BLaER1 treated with 17β-estradiol and CSF1 and Interleukin-3, amounts not matched to agents 10 nM and 100 nM (cell line): ENCODE results near the gene LRAT.

Experiments
- H3K27ac ChIP-seq, 11 experiments: shearing (Covaris generic); formaldehyde crosslinking; 2 replicates each; pipeline ENCODE4 v1.8.1; 2022
- H3K27me3 ChIP-seq, 11 experiments: shearing (Covaris generic); formaldehyde crosslinking; 2 replicates each; pipeline ENCODE4 v1.8.1; 2022
- H3K36me3 ChIP-seq, 11 experiments: shearing (Covaris generic); formaldehyde crosslinking; 2 replicates each; pipeline ENCODE4 v1.8.1; 2022
- H3K4me1 ChIP-seq, 10 experiments: shearing (Covaris generic); formaldehyde crosslinking; 2 replicates each; pipeline ENCODE4 v1.8.1; 2022
- H3K4me2 ChIP-seq, 11 experiments: shearing (Covaris generic); formaldehyde crosslinking; 2 replicates each; pipeline ENCODE4 v1.8.1; 2022
- H3K4me3 ChIP-seq, 10 experiments: shearing (Covaris generic); formaldehyde crosslinking; 2 replicates each; pipeline ENCODE4 v1.8.1; 2022
- H3K9ac ChIP-seq, 11 experiments: shearing (Covaris generic); formaldehyde crosslinking; 2 replicates each; pipeline ENCODE4 v1.8.1; 2022
- H3K9me3 ChIP-seq, 11 experiments: shearing (Covaris generic); formaldehyde crosslinking; replicated peaks in 1 of 11; 2 replicates each; pipeline ENCODE4 v1.8.1; 2022
- H4K20me1 ChIP-seq, 11 experiments: shearing (Covaris generic); formaldehyde crosslinking; 2 replicates each; pipeline ENCODE4 v1.8.1; 2022
- Cebpa-rat ChIP-seq, 11 experiments: shearing (Covaris generic); IDR thresholded peaks; 2 replicates each; pipeline ENCODE4 v1.8.1; 2022

The LRAT gene

GRCh38 chr4:154744341-154744926 lies 634 bp downstream of the LRAT start:
- no peaks in the 10 kb centered on the region for H4K20me1 ChIP-seq
- no peak overlapping the region for H3K4me3 ChIP-seq
- H3K27me3 ChIP-seq = no peaks in the 10 kb centered on the region
- TF ChIP-seq Cebpa-rat (IDR thresholded peaks at IDR 0.05) = no peak
- no peak overlapping the region for H3K4me2 ChIP-seq
- no peak overlapping the region for H3K9ac ChIP-seq
- peaks cover 28 to 43% (median 30%) of the 10 kb centered on the region in 11 experiments for H3K9me3 ChIP-seq
- no peaks in the 10 kb centered on the region for H3K36me3 ChIP-seq
- no peak overlapping the region for H3K27ac ChIP-seq
- no peaks in the 10 kb centered on the region for H3K4me1 ChIP-seq

GRCh38 chr4:154757713-154758112 lies 13.9 kb downstream of the LRAT start:
- Histone ChIP-seq H3K4me3 (no peak overlapping the region), H3K4me2 (no peak overlapping the region), H4K20me1 (no peaks in the 10 kb centered on the region), H3K9me3 (no peaks in the 10 kb centered on the region), H3K9ac (no peak overlapping the region), H3K27ac (no peak overlapping the region), H3K4me1 (no peaks in the 10 kb centered on the region), H3K36me3 (no peaks in the 10 kb centered on the region), H3K27me3 (no peaks in the 10 kb centered on the region)
- no peak for TF ChIP-seq Cebpa-rat (IDR thresholded peaks at IDR 0.05)

- TF ChIP-seq Cebpa-rat (IDR thresholded peaks at IDR 0.05) = no peak
- no peaks in the 10 kb centered on the region for H3K36me3 ChIP-seq
- H3K4me2 ChIP-seq = no peak overlapping the region
- H3K9me3 ChIP-seq = no peaks in the 10 kb centered on the region
- H3K9ac ChIP-seq = no peak overlapping the region
- no peak overlapping the region for H3K4me3 ChIP-seq
- H3K27me3 ChIP-seq = no peaks in the 10 kb centered on the region
- peaks cover 0 to 1% (median 0%) of the 10 kb centered on the region in 10 experiments; a peak in 4 of 20 replicates for H3K4me1 ChIP-seq
- no peaks in the 10 kb centered on the region for H4K20me1 ChIP-seq
- H3K27ac ChIP-seq = no peak overlapping the region
Measured at GRCh38 chr4:154760895-154761294, 17.1 kb downstream of the LRAT start.

GRCh38 chr4:154778264-154778663 lies 34.5 kb downstream of the LRAT start:
- no peaks in the 10 kb centered on the region for H3K27me3 ChIP-seq
- no peaks in the 10 kb centered on the region for H3K4me1 ChIP-seq
- H4K20me1 ChIP-seq = no peaks in the 10 kb centered on the region
- H3K4me2 ChIP-seq = no peak overlapping the region
- no peak for TF ChIP-seq Cebpa-rat (IDR thresholded peaks at IDR 0.05)
- no peak overlapping the region for H3K27ac ChIP-seq
- no peak overlapping the region for H3K4me3 ChIP-seq
- no peak overlapping the region for H3K9ac ChIP-seq
- H3K36me3 ChIP-seq = no peaks in the 10 kb centered on the region
- H3K9me3 ChIP-seq = peaks cover 9 to 15% (median 13%) of the 10 kb centered on the region in 11 experiments; a peak in 21 of 22 replicates

- no peak overlapping the region for H3K4me2 ChIP-seq
- H3K36me3 ChIP-seq = no peaks in the 10 kb centered on the region
- no peak overlapping the region for H3K4me3 ChIP-seq
- no peaks in the 10 kb centered on the region for H3K27me3 ChIP-seq
- H3K4me1 ChIP-seq = no peaks in the 10 kb centered on the region
- no peaks in the 10 kb centered on the region for H4K20me1 ChIP-seq
- H3K9ac ChIP-seq = no peak overlapping the region
- no peak for TF ChIP-seq Cebpa-rat (IDR thresholded peaks at IDR 0.05)
- no peak overlapping the region for H3K27ac ChIP-seq
- H3K9me3 ChIP-seq = peaks cover 9 to 15% (median 13%) of the 10 kb centered on the region in 11 experiments; a peak in 21 of 22 replicates
Measured at GRCh38 chr4:154779362-154779947, 35.7 kb downstream of the LRAT start.

- H3K4me2 ChIP-seq = no peak within 1 kb of the TSS
- H3K9ac ChIP-seq = no peak within 1 kb of the TSS
- H3K27ac ChIP-seq = no peak within 1 kb of the TSS
- H3K9me3 ChIP-seq = peaks cover 9 to 15% (median 13%) of the 10 kb centered on the region in 11 experiments; a peak in 21 of 22 replicates
- TF ChIP-seq Cebpa-rat (IDR thresholded peaks at IDR 0.05) = no peak
- no peaks in the 10 kb centered on the region for H3K36me3 ChIP-seq
- no peaks in the 10 kb centered on the region for H3K27me3 ChIP-seq
- H3K4me1 ChIP-seq = no peaks in the 10 kb centered on the region
- H3K4me3 ChIP-seq = no peak within 1 kb of the TSS
- no peaks in the 10 kb centered on the region for H4K20me1 ChIP-seq
Measured at GRCh38 chr4:154781126-154781982, 37.6 kb downstream of the LRAT start, which contains the start of gene RBM46. Gene RBM46 (plus strand): TSS chr4:154781272. CDS start chr4:154796753, 15,481 bp downstream.

- TF ChIP-seq Cebpa-rat (IDR thresholded peaks at IDR 0.05) = no peak
- peaks cover 9 to 15% (median 13%) of the 10 kb centered on the region in 11 experiments; a peak in 21 of 22 replicates for H3K9me3 ChIP-seq
Measured at GRCh38 chr4:154781983-154782293, 38.1 kb downstream of the LRAT start.

More at GRCh38 chr4:154781983-154782293, 38.1 kb downstream of the LRAT start:
- no peaks in the 10 kb centered on the region for H3K4me1 ChIP-seq
- no peaks in the 10 kb centered on the region for H3K27me3 ChIP-seq
- H3K27ac ChIP-seq = no peak overlapping the region
- H3K9ac ChIP-seq = no peak overlapping the region
- H4K20me1 ChIP-seq = no peaks in the 10 kb centered on the region
- H3K4me2 ChIP-seq = no peak overlapping the region
- H3K36me3 ChIP-seq = no peaks in the 10 kb centered on the region
- H3K4me3 ChIP-seq = no peak overlapping the region
